Pancreas (tissue), 10 donors: ENCODE results near the gene LASP1NB.
"Not testable (repeated sequence)": the region's sequence is repeated elsewhere in the genome, so short reads cannot be mapped to it uniquely, and the experiment has no call there.

ENCODE experiments used
- ATAC-seq, 4 donors: fragments of 200-7000 bp; cut with Tn5 transposase; one replicate each; pipeline versions ENCODE4 v1.8.0 to v1.9.1; 2020; ENCODE audit warnings: mild to moderate bottlenecking in 4 of 4, moderate library complexity in 4 of 4
- DNase-seq, 6 donors: peaks; one replicate each; pipeline ENCODE4 v3.0.0-alpha.2; 2020
- FAIRE-seq: peaks from 2 replicates; lab custom pipeline; 2012; peaks lifted over from hg19 to GRCh38; lab: Jason Lieb, UNC
- H3K27ac ChIP-seq, 4 donors: fragments of 200-600 bp; sonication (generic); 1 replicate in 3 of 4; 2 replicates in 1 of 4; pipeline versions ENCODE4 v1.5.0 to v1.8.0; 2020
- H3K27me3 ChIP-seq, 4 donors: fragments of 200-600 bp; one replicate each; pipeline ENCODE4 v1.8.0; 2021
- H3K36me3 ChIP-seq, 3 donors: fragments of 200-600 bp; sonication (generic) in 1 of 3; one replicate each; pipeline versions ENCODE4 v1.5.0 to v1.8.0; 2020 to 2021
- H3K4me1 ChIP-seq, 3 donors: fragments of 200-600 bp; one replicate each; pipeline ENCODE4 v1.8.0; 2021
- H3K4me3 ChIP-seq, 4 donors: fragments of 200-600 bp; sonication (generic) in 2 of 4; one replicate each; pipeline versions ENCODE4 v1.5.0 to v1.8.0; 2020 to 2021
- H3K9me3 ChIP-seq, 4 donors: fragments of 200-600 bp; one replicate each; pipeline ENCODE4 v1.8.0; 2021
- WGBS, 2 donors: extraction: QIAGEN DNeasy Blood & Tissue Kit; methylation state at CpG; one replicate each; pipeline ENCODE4 v1.1.7; 2013; 5-methylcytosine and 5-hydroxymethylcytosine counted together
- intact Hi-C, 3 donors: fragments of 100-400 bp; cut with DNase I; formaldehyde crosslinking; loops; one replicate each; pipeline versions ENCODE4 v1.11.1 to v1.14.2; 2022
- TF ChIP-seq, protein P1 (sequence below), 4 donors: fragments of 200-600 bp; sonication (generic) in 3 of 4; IDR thresholded peaks; one replicate each; pipeline versions ENCODE4 v1.5.0 to v1.8.0; 2021; ENCODE audit warnings: antibody characterized with exemption in 4 of 4
- donor health status: healthy with polysubstance abuse.
- donor health status: DM: no; HTN: no; CAD: no; lungs with moderate emphysema.
- donor health status: DM: no; HTN: no; CAD: no.
- donor health status: control.
- donor health status: control.
- donor health status: Bipolar disorder and iron deficiency.
- donor health status: DM: yes; HTN: yes; CAD: no.
- donor health status: DM: no; HTN: no; CAD: no.
- donor health status: DM: no; HTN: no; CAD: no.
- donor health status: DM: yes; HTN: yes; CAD: no.

Gene LASP1NB

DNA sequence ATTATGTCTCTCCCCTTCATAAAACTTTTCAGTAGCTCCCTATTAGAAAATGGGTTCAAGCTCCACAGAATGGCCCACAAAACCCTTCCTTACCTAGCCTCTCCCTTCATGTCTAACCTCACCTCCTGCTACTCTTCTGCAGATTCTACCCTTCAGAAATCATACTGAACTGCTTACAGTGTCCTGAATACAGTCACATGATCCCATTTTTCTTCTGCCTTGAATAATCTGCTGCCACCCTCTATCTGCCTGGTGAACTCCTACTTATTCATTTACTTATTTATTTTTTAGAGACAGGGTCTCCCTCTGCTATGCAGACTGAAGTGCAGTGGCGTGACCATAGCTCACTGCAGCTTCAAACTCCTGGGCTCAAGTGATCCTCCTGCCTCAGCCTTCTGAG, 15.0 kb downstream of the LASP1NB start:
- DNase-seq (no peak), FAIRE-seq (no peak), ATAC-seq (no peak)
- Histone ChIP-seq H3K27ac (no peak overlapping the region), H3K27me3 (no peaks in the 10 kb centered on the region), H3K4me3 (no peak overlapping the region), H3K4me1 (no peaks in the 10 kb centered on the region), H3K9me3 (no peaks in the 10 kb centered on the region), H3K36me3 (no peaks in the 10 kb centered on the region)
- intact Hi-C loops, result no loop called here
- 91 to 96% methylated on average over 1 of the region's 1 CpG for WGBS, 2 donors
- TF ChIP-seq, protein P1, sequence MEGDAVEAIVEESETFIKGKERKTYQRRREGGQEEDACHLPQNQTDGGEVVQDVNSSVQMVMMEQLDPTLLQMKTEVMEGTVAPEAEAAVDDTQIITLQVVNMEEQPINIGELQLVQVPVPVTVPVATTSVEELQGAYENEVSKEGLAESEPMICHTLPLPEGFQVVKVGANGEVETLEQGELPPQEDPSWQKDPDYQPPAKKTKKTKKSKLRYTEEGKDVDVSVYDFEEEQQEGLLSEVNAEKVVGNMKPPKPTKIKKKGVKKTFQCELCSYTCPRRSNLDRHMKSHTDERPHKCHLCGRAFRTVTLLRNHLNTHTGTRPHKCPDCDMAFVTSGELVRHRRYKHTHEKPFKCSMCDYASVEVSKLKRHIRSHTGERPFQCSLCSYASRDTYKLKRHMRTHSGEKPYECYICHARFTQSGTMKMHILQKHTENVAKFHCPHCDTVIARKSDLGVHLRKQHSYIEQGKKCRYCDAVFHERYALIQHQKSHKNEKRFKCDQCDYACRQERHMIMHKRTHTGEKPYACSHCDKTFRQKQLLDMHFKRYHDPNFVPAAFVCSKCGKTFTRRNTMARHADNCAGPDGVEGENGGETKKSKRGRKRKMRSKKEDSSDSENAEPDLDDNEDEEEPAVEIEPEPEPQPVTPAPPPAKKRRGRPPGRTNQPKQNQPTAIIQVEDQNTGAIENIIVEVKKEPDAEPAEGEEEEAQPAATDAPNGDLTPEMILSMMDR (IDR thresholded peaks at IDR 0.05), result no peak

DNA sequence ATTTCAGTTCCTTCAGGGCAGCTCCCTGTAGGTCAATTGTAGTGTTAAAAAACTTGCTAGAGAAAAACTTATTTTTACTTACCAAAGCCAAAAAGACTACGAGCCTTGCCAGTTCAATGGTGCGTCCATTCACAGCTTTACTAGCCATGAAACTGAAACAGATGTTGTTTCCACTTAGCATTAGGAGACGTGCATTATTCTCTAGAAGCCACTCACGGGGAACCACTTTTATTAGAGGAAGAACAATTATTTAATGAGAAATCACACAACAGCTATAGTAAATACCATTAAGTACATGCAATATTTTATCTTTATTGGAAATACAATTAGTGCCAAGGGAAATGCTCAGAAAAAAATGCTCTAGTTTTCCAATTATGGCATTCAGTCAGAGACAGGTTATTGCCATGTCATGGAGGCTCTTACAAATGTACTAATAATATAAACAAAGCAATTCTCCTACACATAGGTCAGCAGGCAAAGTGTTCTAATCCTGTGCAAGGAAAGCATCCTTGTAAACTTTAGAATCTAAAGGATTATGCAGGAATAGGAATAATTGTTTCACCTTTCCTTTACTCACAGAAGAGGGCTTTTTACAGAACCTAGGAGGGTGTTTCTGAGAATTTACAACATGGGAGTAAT, 17.4 kb downstream of the LASP1NB start:
- no peak overlapping the region for H3K27ac ChIP-seq
- no peaks in the 10 kb centered on the region for H3K4me1 ChIP-seq
- no peak for ATAC-seq
- FAIRE-seq, result no peak
- TF ChIP-seq, protein P1 (IDR thresholded peaks at IDR 0.05), result no peak
- no peaks in the 10 kb centered on the region for H3K27me3 ChIP-seq
- no peaks in the 10 kb centered on the region for H3K36me3 ChIP-seq
- no peak overlapping the region for H3K4me3 ChIP-seq
- intact Hi-C loops, result no loop called here
- no peaks in the 10 kb centered on the region for H3K9me3 ChIP-seq
- WGBS, 2 donors, result 63 to 74% methylated on average over 4 of the region's 4 CpGs
- no peak for DNase-seq

DNA sequence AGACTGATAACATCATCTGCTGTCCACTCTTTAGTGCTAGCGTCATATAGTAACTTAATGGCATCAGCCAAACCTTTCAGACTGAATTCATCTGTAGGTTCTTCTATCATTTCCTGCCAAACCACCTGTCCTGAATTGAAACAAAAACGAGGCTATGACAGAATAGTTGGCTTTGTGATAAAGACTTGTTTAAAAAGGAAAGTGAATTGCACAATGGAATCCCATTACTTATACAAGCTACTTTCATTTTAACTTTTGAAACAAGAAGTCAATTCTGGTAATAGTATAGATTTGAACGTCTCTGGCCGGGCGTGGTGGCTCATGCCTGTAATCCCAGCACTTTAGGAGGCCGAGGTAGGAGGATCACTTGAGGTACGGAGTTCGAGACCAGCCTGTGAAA, 18.2 kb downstream of the LASP1NB start:
- H3K4me1 ChIP-seq, result no peaks in the 10 kb centered on the region
- no peaks in the 10 kb centered on the region for H3K27me3 ChIP-seq
- 57 to 72% methylated on average over 8 of the region's 8 CpGs for WGBS, 2 donors
- H3K9me3 ChIP-seq, result no peaks in the 10 kb centered on the region
- TF ChIP-seq, protein P1 (IDR thresholded peaks at IDR 0.05), result no peak
- no peak overlapping the region for H3K27ac ChIP-seq
- no peak overlapping the region for H3K4me3 ChIP-seq
- ATAC-seq, result no peak
- no peak for DNase-seq
- intact Hi-C loops, result no loop called here
- FAIRE-seq, result no peak
- no peaks in the 10 kb centered on the region for H3K36me3 ChIP-seq

DNA sequence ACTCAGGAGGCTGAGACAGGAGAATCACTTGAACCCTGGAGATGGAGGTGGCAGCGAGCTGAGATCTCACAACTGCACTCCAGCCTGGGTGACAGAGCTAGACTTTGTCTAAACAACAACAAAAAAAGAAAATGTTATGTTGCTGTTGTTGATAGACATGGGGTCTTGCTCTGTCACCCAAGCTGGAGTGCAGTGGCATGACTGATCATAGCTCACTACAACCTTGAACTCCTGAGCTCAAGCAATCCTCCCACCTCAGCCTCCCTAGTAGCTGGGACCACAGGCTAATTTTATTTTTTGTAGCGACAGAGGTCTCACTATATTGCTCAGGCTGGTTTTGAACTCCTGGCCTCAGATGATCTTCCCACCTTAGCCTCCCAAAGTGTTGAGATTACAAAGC, 21.8 kb downstream of the LASP1NB start:
- ATAC-seq, result no peak
- intact Hi-C loops, result no loop called here
- no peak overlapping the region for H3K27ac ChIP-seq
- no peaks in the 10 kb centered on the region for H3K9me3 ChIP-seq
- TF ChIP-seq, protein P1 (IDR thresholded peaks at IDR 0.05), result no peak
- no peaks in the 10 kb centered on the region for H3K4me1 ChIP-seq
- 89 to 94% methylated on average over 2 of the region's 2 CpGs for WGBS, 2 donors
- no peaks in the 10 kb centered on the region for H3K36me3 ChIP-seq
- H3K27me3 ChIP-seq, result no peaks in the 10 kb centered on the region
- FAIRE-seq, result no peak
- H3K4me3 ChIP-seq, result no peak overlapping the region
- no peak for DNase-seq

DNA sequence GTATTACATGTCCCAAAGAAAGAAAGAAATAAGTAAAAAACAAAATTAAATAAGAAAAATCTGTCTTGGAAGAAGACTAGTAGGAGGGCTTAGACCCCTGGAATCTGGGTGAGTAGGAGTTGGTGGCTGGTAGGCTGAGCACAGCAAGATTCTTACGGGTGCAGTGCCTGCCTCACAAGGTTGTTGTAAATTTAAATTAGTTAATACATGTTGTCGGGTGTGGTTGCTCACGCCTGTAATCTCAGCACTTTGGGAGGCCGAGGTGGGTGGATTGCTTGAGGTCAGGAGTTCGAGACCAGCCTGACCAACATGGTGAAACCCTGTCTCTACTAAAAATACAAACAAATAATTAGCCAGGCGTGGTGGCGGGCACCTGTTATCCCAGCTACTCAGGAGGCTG, 28.4 kb downstream of the LASP1NB start:
- H3K9me3 ChIP-seq, H3K27ac ChIP-seq, intact Hi-C loops, DNase-seq, H3K4me1 ChIP-seq, FAIRE-seq, H3K4me3 ChIP-seq, ATAC-seq, H3K27me3 ChIP-seq, H3K36me3 ChIP-seq: not testable (repeated sequence)
- 83 to 90% methylated on average over 7 of the region's 7 CpGs for WGBS, 2 donors
